GM21367 (cell line): ENCODE data around the gene INPP5J.

Source experiments
- ATAC-seq: cut with Tn5 transposase; IDR thresholded peaks from one replicate; pipeline ENCODE4 v1.9.1; 2021; ENCODE audit not compliant: unreplicated experiment

Gene INPP5J

DNA sequence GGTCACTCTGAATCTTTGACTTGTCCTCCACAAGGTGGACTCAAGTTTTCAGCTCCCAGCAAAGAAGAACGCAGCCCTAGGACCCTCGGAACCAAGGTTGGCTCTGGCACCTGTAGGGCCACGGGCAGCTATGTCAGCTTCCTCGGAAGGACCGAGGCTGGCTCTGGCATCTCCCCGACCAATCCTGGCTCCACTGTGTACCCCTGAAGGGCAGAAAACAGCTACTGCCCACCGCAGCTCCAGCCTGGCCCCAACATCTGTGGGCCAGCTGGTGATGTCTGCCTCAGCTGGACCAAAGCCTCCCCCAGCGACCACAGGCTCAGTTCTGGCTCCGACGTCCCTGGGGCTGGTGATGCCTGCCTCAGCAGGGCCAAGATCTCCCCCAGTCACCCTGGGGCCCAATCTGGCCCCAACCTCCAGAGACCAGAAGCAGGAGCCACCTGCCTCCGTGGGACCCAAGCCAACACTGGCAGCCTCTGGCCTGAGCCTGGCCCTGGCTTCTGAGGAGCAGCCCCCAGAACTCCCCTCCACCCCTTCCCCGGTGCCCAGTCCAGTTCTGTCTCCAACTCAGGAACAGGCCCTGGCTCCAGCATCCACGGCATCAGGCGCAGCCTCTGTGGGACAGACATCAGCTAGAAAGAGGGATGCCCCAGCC lies 2.2 kb downstream of the INPP5J start:
- no peak for ATAC-seq

GRCh38 chr22:31125521-31126117 lies 2.9 kb downstream of the INPP5J start:
- no peak for ATAC-seq

GRCh38 chr22:31126128-31126868 lies 3.5 kb downstream of the INPP5J start:
- ATAC-seq = no peak

DNA sequence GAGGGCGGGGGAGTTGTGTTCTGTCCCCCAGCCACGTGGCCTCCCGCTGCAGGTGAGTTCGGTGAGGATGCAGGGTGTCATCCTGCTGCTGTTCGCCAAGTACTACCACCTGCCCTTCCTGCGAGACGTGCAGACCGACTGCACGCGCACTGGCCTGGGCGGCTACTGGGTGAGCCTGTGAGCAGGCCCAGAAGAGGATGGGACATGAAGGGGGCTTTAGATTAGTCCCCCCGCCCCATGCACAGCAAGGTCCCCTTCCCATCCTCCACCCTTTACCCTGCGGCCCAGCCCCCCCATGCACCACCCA lies 4.1 kb downstream of the INPP5J start:
- ATAC-seq = no peak

GRCh38 chr22:31127181-31127772 lies 4.5 kb downstream of the INPP5J start:
- no peak for ATAC-seq

DNA sequence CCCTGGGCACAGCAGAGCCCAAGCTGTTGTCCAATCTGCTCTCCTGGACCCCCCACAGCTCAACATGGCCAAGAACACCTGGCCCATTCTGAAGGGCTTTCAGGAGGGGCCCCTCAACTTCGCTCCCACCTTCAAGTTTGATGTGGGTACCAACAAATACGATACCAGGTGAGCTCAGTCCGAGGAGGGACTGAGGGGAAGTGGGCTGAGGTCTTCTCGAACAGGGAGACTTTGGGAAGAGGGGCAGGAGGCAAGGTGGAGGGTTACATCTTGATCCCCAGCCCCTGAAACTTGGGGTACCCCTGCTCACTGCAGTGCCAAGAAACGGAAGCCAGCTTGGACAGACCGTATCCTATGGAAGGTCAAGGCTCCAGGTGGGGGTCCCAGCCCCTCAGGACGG lies 5.4 kb downstream of the INPP5J start:
- no peak for ATAC-seq

GRCh38 chr22:31130873-31131272 lies 8.1 kb downstream of the INPP5J start:
- no peak for ATAC-seq

DNA sequence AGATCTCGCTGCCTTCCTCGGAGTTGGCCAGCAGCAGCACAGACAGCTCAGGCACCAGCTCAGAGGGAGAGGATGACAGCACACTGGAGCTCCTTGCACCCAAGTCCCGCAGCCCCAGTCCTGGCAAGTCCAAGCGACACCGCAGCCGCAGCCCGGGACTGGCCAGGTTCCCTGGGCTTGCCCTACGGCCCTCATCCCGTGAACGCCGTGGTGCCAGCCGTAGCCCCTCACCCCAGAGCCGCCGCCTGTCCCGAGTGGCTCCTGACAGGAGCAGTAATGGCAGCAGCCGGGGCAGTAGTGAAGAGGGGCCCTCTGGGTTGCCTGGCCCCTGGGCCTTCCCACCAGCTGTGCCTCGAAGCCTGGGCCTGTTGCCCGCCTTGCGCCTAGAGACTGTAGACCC lies 11.1 kb downstream of the INPP5J start:
- no peak for ATAC-seq

- no peak for ATAC-seq
Observed at GRCh38 chr22:31134688-31135087, 11.9 kb downstream of the INPP5J start.

DNA sequence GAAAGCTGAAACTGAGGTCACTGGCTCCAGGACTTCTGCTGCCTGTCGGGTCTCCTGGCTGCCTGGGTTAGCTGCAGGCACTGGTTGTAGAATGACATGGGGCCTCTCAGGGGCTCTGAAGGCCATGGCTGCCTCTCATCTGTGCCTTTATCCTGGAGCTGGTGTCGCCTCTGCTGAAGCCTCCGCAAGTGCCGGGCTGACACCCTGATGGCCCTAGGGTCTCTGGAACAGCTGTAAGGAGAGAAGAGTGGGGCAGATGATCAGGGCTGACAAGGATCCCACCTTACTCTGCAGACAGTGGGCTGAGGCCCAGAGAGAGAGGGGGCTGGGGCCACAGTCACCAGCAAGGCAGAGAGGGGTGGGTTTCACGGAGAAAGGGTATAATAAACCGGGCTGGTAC lies 12.9 kb downstream of the INPP5J start:
- ATAC-seq = no peak

DNA sequence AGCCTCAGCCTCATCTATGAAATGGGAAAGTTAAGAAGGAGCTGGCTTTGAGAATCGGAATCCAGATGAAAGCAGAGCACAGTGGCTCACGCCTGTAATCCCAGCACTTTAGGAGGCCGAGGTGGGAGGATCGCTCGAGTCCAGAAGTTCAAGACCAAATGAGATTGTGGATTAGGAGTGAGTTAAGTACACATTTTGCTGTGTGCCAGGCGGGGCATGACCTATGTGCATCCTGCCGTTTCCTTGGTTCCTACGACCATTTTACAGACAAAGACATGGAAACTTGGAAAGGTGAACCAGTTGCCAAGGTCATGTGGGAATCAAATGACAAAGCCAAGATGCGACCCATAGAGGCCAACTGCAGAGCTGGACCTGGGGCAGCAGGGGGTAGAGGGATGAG lies 13.4 kb downstream of the INPP5J start:
- no peak for ATAC-seq

- no peak for ATAC-seq
Observed at GRCh38 chr22:31136711-31137110, 13.9 kb downstream of the INPP5J start.

DNA sequence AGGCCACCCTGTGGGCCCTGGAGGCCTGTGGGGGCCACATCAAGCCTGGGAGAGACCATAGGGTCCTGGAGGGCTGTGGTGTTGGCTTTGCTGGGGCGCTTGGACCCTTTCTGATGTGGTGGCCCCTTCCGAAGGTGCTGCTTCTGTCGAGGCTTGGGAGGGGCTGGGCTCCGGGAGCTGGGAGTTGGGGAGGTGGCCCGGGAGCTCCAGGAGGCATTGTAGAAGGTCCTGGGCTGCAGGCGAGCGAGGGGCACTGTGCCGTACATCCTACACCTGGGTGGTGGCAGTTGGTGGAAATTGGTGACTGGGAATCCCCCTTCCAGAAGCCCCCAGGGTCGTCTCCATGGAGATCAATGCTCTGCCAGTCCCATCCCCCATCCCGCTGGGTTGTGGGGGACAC lies 15.0 kb downstream of the INPP5J start:
- no peak for ATAC-seq

- no peak for ATAC-seq
Observed at GRCh38 chr22:31138126-31138525, 15.4 kb downstream of the INPP5J start.

- no peak for ATAC-seq
Observed at GRCh38 chr22:31139066-31139465, 16.3 kb downstream of the INPP5J start.

GRCh38 chr22:31139866-31140716 lies 17.3 kb downstream of the INPP5J start, which contains the start of gene PLA2G3:
Gene PLA2G3, minus strand, starts transcription at chr22:31140508. Its CDS starts 154 bp downstream, at chr22:31140354.
- no peak for ATAC-seq

- no peak for ATAC-seq
Observed at GRCh38 chr22:31140746-31141145, 18.0 kb downstream of the INPP5J start.

- no peak for ATAC-seq
Observed at GRCh38 chr22:31141551-31141950, 18.8 kb downstream of the INPP5J start.

- ATAC-seq = no peak
Observed at GRCh38 chr22:31142285-31142684, 19.5 kb downstream of the INPP5J start.

- no peak for ATAC-seq
Observed at GRCh38 chr22:31143038-31143437, 20.3 kb downstream of the INPP5J start.

- no peak for ATAC-seq
Observed at GRCh38 chr22:31143537-31143936, 20.8 kb downstream of the INPP5J start.
